GM04504 (cell line): ENCODE data around the gene RORB.

Experiments used
- DNase-seq: peaks from one replicate; pipeline ENCODE4 v3.0.0-alpha.2; 2012; ENCODE audit warnings: low read depth

The RORB gene

DNA sequence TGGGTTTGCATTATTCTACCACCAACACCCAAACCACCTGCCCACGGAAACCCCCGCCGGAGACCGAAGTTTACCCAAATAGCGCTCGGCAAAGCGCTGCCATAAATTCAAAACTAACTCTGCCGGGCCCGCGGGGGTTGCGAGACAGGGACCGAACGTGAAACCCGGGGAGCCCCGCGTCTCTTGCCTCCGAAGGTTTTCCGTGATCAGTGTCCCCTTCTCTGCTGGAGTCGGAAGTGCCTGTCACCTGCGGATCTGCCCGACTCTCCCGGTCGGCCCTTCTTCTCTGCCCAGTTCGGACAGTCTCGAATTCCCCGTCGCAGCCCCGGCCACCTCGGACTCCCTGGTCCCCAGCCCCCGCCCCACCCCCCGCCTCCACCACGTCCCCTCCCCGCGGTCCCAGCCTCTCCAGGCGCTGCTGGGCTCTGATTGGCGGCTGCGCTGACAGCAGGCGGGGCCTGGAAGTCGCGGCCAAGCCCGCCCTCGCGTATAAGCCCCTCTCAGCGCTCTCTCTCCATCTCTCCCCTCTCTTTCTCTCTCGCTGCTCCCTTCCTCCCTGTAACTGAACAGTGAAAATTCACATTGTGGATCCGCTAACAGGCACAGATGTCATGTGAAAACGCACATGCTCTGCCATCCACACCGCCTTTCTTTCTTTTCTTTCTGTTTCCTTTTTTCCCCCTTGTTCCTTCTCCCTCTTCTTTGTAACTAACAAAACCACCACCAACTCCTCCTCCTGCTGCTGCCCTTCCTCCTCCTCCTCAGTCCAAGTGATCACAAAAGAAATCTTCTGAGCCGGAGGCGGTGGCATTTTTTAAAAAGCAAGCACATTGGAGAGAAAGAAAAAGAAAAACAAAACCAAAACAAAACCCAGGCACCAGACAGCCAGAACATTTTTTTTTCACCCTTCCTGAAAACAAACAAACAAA lies at the start of gene RORB:
Gene RORB, plus strand, starts transcription at position 517 of the 929 bp plus-strand sequence. CDS start 642 bp downstream, outside the sequence.
- DNase-seq = peak; percentile 7

DNA sequence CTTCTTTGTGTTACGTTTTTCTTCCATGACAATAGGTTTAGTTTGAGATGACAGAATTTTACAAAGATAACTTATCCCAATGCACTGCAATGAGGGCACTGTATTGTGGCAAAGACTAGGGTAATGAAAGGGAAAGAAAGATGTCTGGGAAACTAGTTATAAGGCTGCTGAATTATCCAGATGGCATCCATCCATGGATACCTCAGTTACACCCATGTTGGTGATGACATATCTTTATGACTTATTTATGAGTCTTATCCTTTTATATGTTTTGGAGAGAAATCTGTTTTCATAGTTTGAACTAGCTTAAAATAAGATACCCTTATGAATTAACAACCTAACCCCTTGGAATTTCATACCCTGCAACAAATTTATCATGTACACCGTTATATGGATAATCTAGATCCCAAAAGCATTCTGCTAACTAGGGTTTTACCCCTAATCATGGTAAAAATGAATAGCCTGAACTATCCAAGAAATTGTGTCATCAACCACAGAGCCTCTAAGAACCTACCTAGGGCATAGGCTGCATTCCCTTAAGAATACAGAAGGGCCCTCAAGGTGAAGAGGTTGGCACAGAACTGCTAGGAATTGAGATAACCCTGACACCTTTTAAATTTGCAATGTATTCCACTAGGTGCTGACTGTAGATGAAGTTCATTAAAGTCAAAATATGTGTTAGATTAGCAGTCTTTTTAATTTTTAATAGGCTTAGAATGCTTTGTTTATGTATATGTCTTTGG lies 49.5 kb upstream of the RORB start:
- DNase-seq = no peak

GRCh38 chr9:74449060-74449459 lies 48.1 kb upstream of the RORB start:
- no peak for DNase-seq

- no peak for DNase-seq
Observed at GRCh38 chr9:74458832-74459231, 38.3 kb upstream of the RORB start.

- no peak for DNase-seq
Observed at GRCh38 chr9:74463825-74464224, 33.3 kb upstream of the RORB start.

DNA sequence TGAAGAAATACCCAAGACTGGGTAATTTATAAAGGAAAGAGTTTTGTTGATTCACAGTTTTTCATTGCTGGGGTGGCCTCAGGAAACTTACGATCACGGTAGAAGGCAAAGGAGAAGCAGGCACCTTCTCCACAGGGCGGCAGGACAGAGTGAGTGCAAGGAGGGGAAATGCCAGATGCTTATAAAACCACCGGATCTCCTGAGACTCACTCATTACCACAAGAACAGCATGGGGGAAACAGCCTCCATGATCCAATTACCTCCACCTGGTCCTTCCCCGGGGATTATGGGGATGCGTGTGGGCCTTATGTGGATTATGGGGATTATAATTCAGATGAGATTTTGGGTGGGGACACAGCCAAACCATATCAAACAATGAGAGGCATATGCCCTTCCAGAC lies 18.5 kb upstream of the RORB start:
- no peak for DNase-seq

DNA sequence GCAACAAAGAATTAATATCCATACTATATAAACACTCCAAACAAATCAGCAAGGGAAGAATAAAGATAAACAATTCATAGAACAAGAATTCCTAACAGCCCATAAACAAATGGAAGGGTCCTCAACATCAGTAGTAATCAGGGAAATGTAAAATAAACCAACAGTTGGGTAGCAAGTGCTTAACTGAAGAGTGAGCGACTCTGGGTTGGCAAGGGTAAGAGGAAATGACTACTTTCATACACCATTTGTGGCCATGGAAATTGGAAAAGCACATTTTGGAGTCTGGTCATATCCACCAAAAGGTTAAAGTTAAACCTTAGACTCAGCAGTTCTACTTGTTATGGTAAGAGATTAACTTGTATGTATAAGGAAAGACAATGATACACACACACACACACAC lies 17.4 kb upstream of the RORB start:
- DNase-seq = no peak

DNA sequence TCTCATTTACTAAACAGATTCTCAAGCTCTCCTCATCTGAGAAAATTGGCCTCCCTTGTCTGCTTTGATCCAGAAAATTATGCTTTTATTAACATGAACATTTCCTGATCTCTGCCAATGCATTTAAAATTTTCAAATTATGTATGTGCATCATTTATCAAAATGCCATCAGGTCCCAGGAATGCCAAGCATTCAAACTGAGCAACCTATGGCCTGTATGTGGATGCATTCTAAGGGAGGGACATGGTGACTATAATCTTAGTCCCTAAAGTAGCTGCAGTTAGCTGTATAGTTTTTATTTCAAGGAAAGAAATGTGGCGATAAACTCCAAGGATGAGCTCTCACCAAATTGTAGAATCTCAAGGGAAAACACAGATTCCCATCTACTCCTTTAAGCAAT lies 9.7 kb upstream of the RORB start:
- DNase-seq = no peak

- DNase-seq = no peak
Observed at GRCh38 chr9:74493512-74493911, 3.6 kb upstream of the RORB start.

DNA sequence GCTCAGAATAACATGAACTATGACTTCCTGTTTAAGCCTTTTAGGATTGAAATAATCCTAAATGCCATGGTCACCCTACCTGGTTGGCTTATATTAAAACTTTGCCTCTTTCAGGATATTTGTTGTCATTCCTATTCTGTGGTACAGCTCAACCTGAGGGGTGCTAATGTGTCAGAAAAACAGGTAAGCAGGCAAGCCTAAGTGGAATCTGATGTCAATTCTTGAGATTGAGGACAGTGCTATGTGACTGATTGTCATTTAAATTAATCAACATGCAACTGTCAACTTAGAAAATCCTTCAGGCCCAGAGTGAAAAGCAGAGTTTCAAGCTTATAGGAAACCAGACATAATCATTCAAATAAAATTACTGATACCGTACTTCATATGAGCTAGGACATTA lies 2.6 kb upstream of the RORB start:
- no peak for DNase-seq

- DNase-seq = no peak
Observed at GRCh38 chr9:74496406-74496805, 729 bp upstream of the RORB start.

- peak; percentile 4 for DNase-seq
Observed at GRCh38 chr9:74497748-74498620, 849 bp downstream of the RORB start.

GRCh38 chr9:74498621-74499095 lies 1.5 kb downstream of the RORB start:
- no peak for DNase-seq

DNA sequence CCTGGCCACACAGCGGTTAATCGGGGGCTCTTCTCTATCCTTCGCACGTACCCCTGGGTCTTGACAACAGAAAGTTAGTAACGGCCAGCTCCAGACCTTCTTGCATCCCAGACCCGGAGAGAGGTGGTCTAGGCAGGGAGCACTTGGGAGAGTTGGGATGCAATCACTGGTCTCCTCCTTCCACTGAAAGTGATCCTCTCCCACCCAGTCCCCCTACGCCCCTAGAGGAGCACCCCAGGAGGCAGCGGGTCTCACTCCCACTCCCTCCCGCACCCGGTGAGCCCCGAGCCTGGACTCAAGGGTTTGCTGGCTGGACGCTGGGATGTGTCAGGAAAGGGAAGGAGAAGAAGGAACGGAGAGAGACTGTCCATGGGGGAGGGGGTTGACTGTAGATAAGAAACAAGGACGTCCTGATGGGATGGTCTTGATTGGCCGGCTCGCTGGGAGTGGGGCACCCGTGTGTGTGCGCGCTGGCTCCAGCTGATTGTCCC lies 2.0 kb downstream of the RORB start:
- DNase-seq = no peak

DNA sequence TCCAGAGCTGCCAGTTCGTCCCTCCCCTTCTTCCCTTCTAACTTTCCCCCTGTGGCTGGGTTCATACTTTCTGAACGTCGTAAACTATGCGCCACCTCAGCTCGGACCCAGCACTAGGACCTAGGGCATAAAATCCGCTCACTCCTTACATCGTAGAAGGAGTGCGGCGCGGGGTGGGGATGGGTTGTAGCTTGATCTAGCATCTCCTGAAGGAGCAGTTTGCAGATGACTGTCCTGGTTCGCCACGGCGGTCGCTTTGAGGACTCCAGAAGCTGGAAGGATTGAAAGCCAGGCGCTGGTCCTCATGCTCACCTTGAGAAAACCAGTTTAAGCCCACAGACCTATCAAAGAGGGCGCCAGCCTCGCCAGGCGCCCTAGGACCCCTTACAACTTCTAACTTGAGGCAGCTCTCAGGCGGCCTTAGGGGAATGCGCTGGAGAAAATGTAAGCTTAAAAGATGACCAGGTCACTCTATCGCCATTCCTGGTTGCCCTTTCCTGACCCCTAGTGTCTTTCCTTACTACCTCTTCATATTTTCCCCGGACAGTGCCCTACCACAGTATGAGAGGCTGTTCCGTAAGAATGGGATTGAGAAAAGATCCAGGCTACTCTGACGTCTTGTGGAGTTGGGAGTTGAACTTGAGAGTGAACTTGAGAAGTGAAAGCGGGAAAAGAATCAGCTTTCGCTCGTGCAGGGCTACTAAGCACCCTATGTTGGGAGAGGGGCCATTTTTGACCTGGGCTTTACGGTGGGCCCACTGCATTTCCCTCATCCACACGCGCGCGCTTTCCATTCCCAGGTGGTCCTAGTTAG lies 2.8 kb downstream of the RORB start:
- DNase-seq = no peak

DNA sequence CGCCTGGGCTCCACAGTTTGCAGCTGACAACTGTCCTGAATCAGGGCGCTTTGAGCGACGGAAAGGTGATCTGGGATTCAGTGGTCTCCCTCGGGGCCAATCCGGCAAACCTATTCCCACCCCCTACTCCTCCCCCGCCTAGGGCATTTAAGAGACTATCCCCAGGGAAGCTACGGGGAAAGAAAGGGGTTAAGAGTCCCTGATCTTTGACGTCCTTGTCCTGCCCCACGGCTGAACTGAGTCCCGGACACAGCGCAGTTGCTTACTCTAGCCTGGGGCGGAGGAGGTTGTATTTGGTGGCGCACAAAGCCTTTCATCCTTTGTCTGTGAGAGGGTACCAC lies 3.4 kb downstream of the RORB start:
- no peak for DNase-seq

DNA sequence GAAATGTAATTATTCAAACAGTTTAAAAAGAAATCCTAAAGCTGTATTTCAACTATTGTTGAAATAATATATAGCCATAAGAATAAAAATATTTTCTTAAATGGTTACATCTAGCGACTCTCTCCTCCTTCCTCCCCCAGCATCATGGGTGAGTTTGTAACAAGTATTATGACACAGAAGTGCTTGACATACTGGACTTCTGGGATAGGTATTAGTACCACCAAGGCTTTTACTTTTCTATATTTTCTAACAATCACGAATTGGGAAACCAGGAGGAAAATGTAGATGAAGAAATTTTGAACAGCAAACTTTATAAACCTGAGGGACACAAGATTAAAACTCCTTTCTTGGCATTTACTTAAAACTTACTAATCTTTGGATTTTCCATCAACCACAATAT lies 4.4 kb downstream of the RORB start:
- no peak for DNase-seq

DNA sequence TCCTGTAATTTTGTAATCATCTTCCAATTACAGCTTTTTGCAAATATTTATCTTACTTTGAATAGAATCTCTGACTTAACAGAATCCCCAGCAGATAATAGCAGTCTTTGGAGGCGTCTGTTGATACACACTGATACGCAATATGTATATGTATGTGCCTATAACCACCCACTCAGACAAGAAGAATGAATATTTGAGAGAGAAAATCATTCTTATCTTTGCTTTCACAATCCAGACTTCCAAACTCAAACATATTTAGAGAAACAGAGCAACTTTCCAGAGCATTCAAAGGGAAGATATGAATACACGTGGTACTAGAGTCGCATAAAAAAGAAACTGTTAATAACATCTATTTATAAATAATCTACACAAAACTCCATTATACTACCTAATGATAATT lies 6.1 kb downstream of the RORB start:
- no peak for DNase-seq

DNA sequence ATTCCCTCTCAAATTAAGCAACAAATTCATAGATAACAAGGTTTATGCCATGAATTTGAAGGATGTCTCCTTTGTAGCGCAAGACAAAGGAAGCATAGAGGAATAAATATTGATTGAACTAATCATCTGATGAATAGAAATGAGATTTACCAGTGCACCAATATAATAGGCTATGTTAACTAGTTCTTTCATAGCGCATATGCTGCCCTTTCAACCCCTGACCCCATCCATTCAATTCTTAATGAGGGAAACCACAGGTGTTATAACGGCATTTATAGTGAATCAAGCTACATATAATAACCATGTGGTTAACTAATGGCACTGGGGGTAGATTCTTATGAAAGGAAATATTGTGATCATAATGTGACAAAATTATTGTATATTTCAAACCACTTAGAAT lies 6.5 kb downstream of the RORB start:
- no peak for DNase-seq

DNA sequence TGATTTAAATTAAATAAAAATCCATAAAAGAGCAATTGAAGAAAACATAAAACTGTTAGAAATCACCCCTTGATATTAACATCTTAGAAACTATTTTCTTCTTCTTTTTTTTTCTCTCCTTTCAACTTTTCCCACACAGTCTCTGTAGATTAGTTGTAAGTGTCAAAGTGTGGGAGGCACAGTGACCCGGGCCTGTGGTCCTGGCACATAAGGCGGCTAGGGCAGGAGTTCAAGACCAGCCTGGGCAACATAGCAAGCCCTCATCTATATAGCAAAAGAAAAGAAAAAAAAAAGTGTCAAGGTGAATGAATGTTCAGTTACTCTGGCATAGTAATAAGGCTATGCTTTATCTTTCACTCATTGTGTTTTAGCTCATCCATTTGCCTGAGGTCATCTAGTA lies 14.2 kb downstream of the RORB start:
- no peak for DNase-seq

DNA sequence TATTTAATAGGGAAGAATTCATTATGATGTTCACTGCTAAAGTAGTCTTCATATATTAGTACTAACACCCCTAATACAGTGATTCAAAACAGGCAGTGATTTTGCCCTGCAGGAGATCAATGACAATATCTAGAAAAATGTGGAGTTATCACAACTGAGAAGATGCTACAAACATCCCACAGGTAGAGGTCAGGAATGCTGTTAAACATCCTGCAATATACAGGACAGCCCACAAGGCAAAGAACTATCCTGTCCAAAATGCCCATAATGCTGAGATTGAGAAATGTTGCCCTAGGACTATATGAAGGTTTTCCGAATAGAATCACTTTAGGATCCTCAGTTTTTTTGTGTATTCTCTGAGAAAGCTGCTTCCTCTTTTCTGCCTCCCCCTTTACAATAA lies 15.3 kb downstream of the RORB start:
- DNase-seq = no peak
